Measurements from ENCODE around the gene POTEI.
"Not testable (repeated sequence)": the region's sequence is repeated elsewhere in the genome, so short reads cannot be mapped to it uniquely, and the experiment has no call there.

The POTEI gene

DNA sequence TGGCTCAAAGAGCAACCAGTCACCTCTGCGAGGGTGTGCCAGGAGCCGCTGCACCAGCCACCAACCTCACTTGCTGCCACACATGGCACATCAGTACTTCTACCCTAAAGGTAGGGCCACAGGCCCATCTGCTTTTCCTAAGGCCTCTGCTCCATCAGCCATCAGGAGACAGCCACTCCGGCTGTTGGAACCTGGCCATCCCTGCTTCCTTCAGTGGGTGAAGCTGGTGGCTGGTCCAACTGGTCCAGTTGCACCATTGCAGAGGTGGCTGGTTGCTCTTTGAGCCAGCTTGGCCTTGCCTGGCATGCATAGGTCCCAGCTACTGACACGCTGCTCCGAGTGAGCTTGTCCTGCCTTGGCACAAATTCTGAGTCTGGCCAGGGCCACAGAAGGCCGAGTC, 53.7 kb downstream of the POTEI start:
- not testable (repeated sequence) for DNase-seq (ENCODE audit: low spot score)

DNA sequence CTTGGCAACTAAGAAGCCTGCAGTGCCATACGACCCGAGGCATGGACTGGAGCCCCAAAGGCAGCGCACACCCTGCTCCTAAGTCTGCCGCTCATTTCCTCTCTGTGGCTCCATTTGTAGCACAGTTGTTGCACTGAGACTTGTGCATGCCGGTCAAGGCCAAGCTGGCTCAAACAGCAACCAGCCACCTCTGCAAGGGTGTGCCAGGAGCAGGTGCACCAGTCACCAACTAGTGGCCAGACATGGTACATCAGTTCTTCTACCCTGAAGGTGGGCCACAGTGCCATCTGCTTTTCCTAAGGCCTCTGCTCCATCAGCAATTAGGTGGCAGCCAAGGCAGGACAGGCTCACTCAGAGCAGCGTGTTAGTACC, 54.4 kb downstream of the POTEI start:
- DNase-seq (ENCODE audit: low spot score), result not testable (repeated sequence)

DNA sequence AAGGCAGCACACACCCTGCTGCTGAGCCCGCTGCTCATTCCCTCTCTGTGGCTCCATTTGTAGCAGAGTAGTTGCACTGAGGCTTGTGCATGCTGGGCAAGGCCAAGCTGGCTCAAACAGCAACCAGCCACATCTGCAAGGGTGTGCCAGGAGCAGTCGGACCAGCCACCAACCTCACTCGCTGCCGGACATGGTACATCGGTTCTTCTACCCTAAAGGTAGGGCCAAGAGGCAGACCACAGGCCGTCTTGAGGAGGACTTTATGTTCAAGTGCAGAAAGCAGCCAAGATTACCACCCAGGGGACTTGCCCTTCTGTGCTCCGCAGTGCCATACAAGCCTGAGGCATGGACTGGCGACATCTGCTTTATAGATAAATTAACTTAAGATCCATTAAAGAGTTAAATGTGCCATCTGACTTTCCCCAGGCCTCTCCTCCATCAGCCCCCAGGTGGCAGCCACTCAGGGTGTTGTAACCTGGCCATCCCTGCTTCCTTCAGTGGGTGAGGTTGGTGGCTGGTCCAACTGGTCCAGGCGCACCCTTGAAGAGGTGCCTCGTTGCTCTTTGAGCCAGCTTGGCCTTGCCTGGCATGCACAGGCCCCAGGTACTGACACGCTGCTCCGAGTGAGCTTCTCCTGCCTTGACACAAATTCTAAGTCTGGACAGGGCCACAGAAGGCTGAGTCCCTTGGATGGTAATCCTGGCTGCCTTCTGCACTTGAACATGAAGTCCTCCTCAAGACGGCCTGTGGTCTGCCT, 55.0 kb downstream of the POTEI start:
- DNase-seq (ENCODE audit: low spot score), result not testable (repeated sequence)

DNA sequence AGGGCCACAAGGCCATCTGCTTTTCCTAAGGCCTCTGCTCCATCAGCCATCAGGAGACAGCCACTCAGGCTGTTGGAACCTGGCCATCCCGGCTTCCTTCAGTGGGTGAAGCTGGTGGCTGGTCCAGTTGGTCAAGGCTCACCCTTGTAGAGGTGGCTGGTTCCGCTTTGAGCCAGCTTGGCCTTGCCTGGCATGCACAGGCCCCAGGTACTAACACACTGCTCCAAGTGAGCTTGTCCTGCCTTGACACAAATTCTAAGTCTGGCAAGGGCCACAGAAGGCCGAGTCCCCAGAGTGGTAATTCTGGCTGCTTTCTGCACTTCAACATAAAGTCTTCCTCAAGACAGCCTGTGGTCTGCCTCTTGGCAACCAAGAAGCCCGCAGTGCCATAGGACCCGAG, 56.2 kb downstream of the POTEI start:
- DNase-seq (ENCODE audit: low spot score), result not testable (repeated sequence)

GRCh38 chr2:130451823-130452222, 57.3 kb downstream of the POTEI start:
- DNase-seq (ENCODE audit: low spot score), result not testable (repeated sequence)

GRCh38 chr2:130451278-130451677, 57.9 kb downstream of the POTEI start:
- DNase-seq (ENCODE audit: low spot score), result not testable (repeated sequence)

DNA sequence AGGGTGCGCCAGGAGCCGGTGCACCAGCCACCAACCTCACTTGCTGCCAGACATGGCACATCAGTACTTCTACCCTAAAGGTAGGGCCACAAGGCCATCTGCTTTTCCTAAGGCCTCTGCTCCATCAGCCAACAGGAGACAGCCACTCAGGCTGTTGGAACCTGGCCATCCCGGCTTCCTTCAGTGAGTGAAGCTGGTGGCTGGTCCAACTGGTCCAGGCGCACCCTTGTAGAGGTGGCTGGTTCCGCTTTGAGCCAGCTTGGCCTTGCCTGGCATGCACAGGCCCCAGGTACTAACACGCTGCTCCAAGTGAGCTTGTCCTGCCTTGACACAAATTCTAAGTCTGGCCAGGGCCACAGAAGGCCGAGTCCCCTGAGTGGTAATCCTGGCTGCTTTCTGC, 58.8 kb downstream of the POTEI start:
- not testable (repeated sequence) for DNase-seq (ENCODE audit: low spot score)

GRCh38 chr2:130427631-130428030, 81.5 kb downstream of the POTEI start:
- DNase-seq (ENCODE audit: low spot score), result not testable (repeated sequence)

DNA sequence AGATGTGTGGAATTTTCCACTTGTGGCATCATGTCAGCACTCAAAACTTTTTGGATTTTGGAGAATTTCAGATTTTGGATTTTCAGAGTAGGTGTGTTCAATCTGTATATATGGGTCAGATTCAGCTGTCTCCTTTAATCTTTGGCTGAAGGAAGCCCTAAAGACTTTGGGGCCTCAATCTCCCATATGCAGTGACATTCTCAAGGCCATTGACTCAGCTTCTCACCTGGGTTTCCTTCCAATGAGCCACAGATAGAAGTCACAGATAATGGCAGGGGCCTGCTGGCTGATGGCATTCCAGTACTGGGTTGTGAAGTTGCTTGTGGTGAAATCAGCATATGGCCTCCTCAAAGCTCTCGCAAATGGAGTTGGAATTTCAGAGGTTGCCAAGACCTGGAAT, 90.3 kb downstream of the POTEI start:
- not testable (repeated sequence) for DNase-seq (ENCODE audit: low spot score)

- not testable (repeated sequence) for DNase-seq (ENCODE audit: low spot score)
Measured at GRCh38 chr2:130416693-130417092, 92.4 kb downstream of the POTEI start.

Data from hematopoietic multipotent progenitor cell treated with erythropoietin and hydrocortisone succinate and interleukin-3 and kit ligand, for 17 days (in vitro differentiated cells).